ENCODE data around the gene MRPL11.

MRPL11 gene

DNA sequence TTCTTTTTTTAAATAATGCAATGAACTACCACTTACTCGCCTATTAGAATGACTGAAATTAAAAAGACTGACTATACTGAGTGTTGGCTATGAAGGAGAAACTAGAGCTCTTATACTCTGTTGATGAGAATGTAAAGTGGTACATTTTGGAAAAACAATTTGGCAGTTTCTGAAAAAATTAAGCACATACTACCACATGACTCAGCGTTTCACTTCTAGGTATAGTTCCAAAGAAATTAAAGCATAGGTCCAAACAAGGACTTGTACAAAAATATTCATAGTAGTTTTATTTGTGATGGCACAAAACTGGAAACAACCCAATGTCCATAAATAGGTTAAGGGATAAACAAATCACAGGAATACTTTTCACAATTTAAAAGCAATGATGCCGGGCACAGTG lies 44.7 kb downstream of the MRPL11 start:
- DNase-seq (ENCODE audit: low read depth in 3 of 3): no peak

DNA sequence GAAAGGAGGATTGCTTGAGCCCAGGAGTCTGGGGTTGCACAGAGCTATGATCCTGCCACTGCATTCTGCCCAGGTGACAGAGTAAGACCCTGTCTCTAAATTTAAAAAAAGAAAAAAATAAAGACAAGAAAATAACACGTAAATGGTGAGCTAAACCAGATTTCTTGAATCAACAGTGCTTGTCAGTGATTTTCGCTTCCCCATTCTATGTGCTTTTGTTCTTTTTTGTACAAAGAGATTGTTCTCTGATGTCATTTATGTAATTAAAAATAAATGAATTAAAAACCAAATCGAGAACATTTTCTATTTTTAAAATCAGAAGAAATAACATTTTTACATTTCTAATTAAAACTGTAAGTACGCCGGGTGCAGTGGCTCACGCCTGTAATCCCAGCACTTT lies 47.3 kb downstream of the MRPL11 start:
- no peak for DNase-seq (ENCODE audit: low read depth in 3 of 3)

DNA sequence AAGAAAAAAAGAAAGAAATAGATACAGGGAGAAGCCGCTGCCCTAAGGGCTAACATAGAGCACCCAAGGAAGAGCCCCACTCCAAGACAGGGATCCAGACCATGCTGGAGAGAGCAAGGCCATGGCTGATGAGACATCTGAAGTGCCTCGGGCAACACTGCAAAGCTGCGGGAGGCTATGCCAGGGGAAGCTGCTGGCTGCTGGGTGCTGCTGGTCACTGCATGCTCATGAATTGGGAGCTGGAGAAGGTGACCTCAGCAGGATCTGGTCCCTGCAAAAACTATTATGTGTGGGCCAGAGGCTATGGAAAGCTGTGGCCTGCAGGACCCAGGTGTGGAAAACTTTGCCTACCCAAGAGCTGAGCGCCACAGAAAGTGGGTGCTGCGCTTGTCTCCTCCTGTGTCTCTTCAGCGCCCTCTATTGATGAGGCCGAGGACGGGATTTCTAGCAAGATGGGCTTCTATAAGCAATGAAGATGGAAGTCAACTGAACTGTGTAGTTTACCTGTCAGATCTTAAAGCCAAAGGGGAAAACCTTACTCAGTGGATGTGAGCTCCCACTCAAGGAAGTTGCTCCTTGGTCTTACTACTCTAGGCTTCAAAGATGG lies 49.8 kb downstream of the MRPL11 start:
- DNase-seq (ENCODE audit: low read depth in 3 of 3): peak; percentile 28 to 71 (median 47)

DNA sequence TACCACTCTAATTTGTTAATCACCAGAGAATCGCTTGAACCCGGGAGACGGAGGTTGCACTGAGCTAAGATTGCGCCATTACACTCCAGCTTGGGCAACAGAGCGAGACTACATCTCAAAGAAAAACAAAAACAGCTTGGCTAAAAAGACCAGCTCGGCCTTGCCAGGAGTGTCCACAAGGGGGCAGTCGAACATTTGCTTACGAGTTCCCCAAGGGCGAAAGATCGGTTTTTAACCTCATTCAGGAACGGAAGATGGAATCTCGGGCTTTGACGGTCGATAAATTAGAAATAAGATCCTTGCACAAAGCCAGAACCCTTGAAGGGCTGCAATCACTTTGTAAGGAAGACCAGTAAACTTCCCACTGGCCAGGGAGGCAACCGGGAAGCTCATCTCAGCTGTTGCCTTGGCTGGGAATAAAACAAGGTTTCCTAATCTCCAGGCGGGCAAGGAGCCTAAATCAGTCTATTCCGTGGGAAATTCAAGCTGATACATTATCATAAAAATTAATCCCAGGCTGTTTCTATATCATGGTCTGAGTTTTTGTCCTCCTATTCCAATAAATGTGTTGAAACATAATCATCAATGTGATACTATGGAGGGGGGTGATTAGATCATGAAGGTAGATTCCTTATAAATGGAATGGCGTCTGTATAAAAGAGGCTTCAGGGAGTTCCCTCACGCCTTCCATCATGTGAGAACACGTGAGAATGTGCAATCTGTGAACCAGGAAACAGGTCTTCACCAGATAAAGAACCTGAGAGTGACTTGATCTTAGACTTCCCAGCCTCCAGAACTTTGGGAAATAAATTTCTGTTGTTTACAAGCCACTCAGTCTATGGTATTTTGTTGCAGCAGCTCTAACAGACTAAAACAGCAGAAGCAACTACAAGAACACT lies 52.2 kb downstream of the MRPL11 start:
- peak; percentile 61 to 83 (median 78) for DNase-seq (ENCODE audit: low read depth in 3 of 3)

Data from stimulated activated CD4-positive, alpha-beta T cell treated with anti-CD3 and anti-CD28 coated beads, TNF-alpha, amount 100 ng/mL, for 24 hours (primary cell).